HEK293 (cell line): ENCODE data around the gene HJURP.

ENCODE experiments used
- CTCF ChIA-PET: fragments of 350-600 bp; formaldehyde crosslinking; extraction: SDS; loops from one replicate; lab custom pipeline; 2021; ENCODE audit warnings: antibody characterized with exemption; lab: Yijun Ruan, JAX
- POLR2A ChIA-PET: fragments of 300-600 bp; formaldehyde crosslinking; extraction: SDS; loops from one replicate; lab custom pipeline; 2020; ENCODE audit warnings: antibody characterized with exemption, inconsistent platforms; lab: Yijun Ruan, JAX
- H3K27ac ChIP-seq: fragments of 200-500 bp; sonication (Bioruptor generic); 2 replicates; pipeline ENCODE4 v1.5.1; 2014; ENCODE audit warnings: low read depth, low read length, control low read depth, inconsistent platforms; ENCODE audit errors: extremely low read depth
- H3K36me3 ChIP-seq, 2 experiments: fragments of 200-500 bp in 1 of 2; sonication (Bioruptor generic) in 1 of 2; 1 replicate in 1 of 2; 2 replicates in 1 of 2; pipeline ENCODE4 v1.5.1; 2014 to 2017; ENCODE audit warnings: inconsistent platforms in 2 of 2, low read length in 2 of 2; ENCODE audit not compliant: control insufficient read depth in 2 of 2, insufficient read depth in 1 of 2
- H3K4me1 ChIP-seq: fragments of 200-500 bp; sonication (Bioruptor generic); 2 replicates; pipeline ENCODE4 v1.5.1; 2014; ENCODE audit warnings: mild to moderate bottlenecking, low read length, inconsistent platforms; ENCODE audit not compliant: control insufficient read depth, insufficient read depth
- H3K4me3 ChIP-seq: 2 replicates; pipeline ENCODE4 v1.5.1; 2011; ENCODE audit warnings: low read depth, mild to moderate bottlenecking, control low read depth, low read length, moderate library complexity
- H3K9me3 ChIP-seq: fragments of 200-500 bp; sonication (Bioruptor generic); 2 replicates; pipeline ENCODE4 v1.5.1; 2014; ENCODE audit warnings: low read depth, low read length, inconsistent platforms; ENCODE audit not compliant: control insufficient read depth, insufficient read depth
- CTCF ChIP-seq: fragments of 450-650 bp; formaldehyde crosslinking; IDR thresholded peaks from 2 replicates; pipeline ENCODE4 v1.5.1; 2016; ENCODE audit warnings: missing biosample characterization, missing genetic modification characterization
- PRDM1 ChIP-seq: fragments of 450-650 bp; formaldehyde crosslinking; IDR thresholded peaks from 2 replicates; pipeline ENCODE4; 2016; ENCODE audit warnings: missing biosample characterization, missing genetic modification characterization
- SCRT1 ChIP-seq: fragments of 450-650 bp; formaldehyde crosslinking; IDR thresholded peaks from 2 replicates; pipeline ENCODE4 v1.5.1; 2016; ENCODE audit warnings: missing biosample characterization, missing genetic modification characterization, borderline replicate concordance
- SP2 ChIP-seq: fragments of 450-650 bp; formaldehyde crosslinking; IDR thresholded peaks from 2 replicates; pipeline ENCODE4 v1.5.1; 2016; ENCODE audit warnings: missing biosample characterization, missing genetic modification characterization
- ZFP3 ChIP-seq: fragments of 450-650 bp; formaldehyde crosslinking; IDR thresholded peaks from 2 replicates; pipeline ENCODE4 v1.5.1; 2016; ENCODE audit warnings: low read depth, missing biosample characterization, missing genetic modification characterization
- ZNF132 ChIP-seq: fragments of 450-650 bp; formaldehyde crosslinking; IDR thresholded peaks from 2 replicates; pipeline ENCODE4 v1.5.1; 2017; ENCODE audit warnings: missing biosample characterization, missing genetic modification characterization, borderline replicate concordance
- ZNF184 ChIP-seq: fragments of 450-650 bp; IDR thresholded peaks from 2 replicates; pipeline ENCODE4 v1.5.1; 2018; ENCODE audit warnings: missing biosample characterization, mild to moderate bottlenecking, missing genetic modification characterization
- ZNF24 ChIP-seq: fragments of 450-650 bp; formaldehyde crosslinking; IDR thresholded peaks from 2 replicates; pipeline ENCODE4 v1.5.1; 2016; ENCODE audit warnings: missing biosample characterization, missing genetic modification characterization
- ZNF433 ChIP-seq: fragments of 450-650 bp; formaldehyde crosslinking; IDR thresholded peaks from 2 replicates; pipeline ENCODE4 v1.5.1; 2016; ENCODE audit warnings: missing biosample characterization, missing genetic modification characterization, low read depth
- ZNF561 ChIP-seq: fragments of 450-650 bp; IDR thresholded peaks from 2 replicates; pipeline ENCODE4 v1.5.1; 2018; ENCODE audit warnings: missing biosample characterization, missing genetic modification characterization, borderline replicate concordance
- ZNF571 ChIP-seq: fragments of 450-650 bp; formaldehyde crosslinking; IDR thresholded peaks from 2 replicates; pipeline ENCODE4 v1.5.0; 2017; ENCODE audit warnings: missing biosample characterization, missing genetic modification characterization
- ZNF626 ChIP-seq: fragments of 450-650 bp; sonication (Bioruptor Pico); formaldehyde crosslinking; IDR thresholded peaks from 2 replicates; pipeline ENCODE4 v1.5.1; 2018; ENCODE audit warnings: missing biosample characterization, missing genetic modification characterization, inconsistent platforms
- ZNF654 ChIP-seq: fragments of 450-650 bp; formaldehyde crosslinking; IDR thresholded peaks from 2 replicates; pipeline ENCODE4 v1.5.1; 2016; ENCODE audit warnings: low read depth, missing biosample characterization, missing genetic modification characterization
- ZNF660 ChIP-seq: fragments of 450-650 bp; IDR thresholded peaks from 2 replicates; pipeline ENCODE4 v1.5.1; 2018; ENCODE audit warnings: missing biosample characterization, mild to moderate bottlenecking, missing genetic modification characterization
- ZNF747 ChIP-seq: fragments of 450-650 bp; formaldehyde crosslinking; IDR thresholded peaks from 2 replicates; pipeline ENCODE4 v1.5.1; 2016; ENCODE audit warnings: missing biosample characterization, missing genetic modification characterization
- ZNF768 ChIP-seq: fragments of 450-650 bp; formaldehyde crosslinking; IDR thresholded peaks from 2 replicates; pipeline ENCODE4 v1.5.1; 2018; ENCODE audit warnings: missing biosample characterization, mild to moderate bottlenecking, missing genetic modification characterization
- ZNF785 ChIP-seq: fragments of 450-650 bp; formaldehyde crosslinking; IDR thresholded peaks from 2 replicates; pipeline ENCODE4 v1.5.1; 2016; ENCODE audit warnings: missing biosample characterization, missing genetic modification characterization
- ZNF830 ChIP-seq: fragments of 450-650 bp; IDR thresholded peaks from 2 replicates; pipeline ENCODE4 v1.5.0; 2018; ENCODE audit warnings: missing biosample characterization, missing genetic modification characterization, low read depth, mild to moderate bottlenecking, moderate library complexity

Gene HJURP

GRCh38 chr2:233832869-233833311 is 21.4 kb downstream of the HJURP start:
- H3K4me1 ChIP-seq, result no peaks in the 10 kb centered on the region
- H3K27ac ChIP-seq, result no peak overlapping the region
- H3K4me3 ChIP-seq, result no peak overlapping the region
- POLR2A ChIA-PET, result interaction anchor here (0.9 kb wide), 1 partner anchor 13 kb away, joined by 3 read pairs; no protein-coding TSS in a partner anchor
- TF ChIP-seq SCRT1 (tag by site-specific recombination) (no peak), PRDM1 (tag by site-specific recombination) (no peak), ZNF830 (tag by site-specific recombination) (no peak), SP2 (tag by site-specific recombination) (no peak), CTCF (tag by site-specific recombination) (peak; percentile 79), ZNF660 (tag by site-specific recombination) (no peak), ZFP3 (tag by site-specific recombination) (no peak), ZNF132 (no peak), ZNF654 (tag by site-specific recombination) (peak; percentile 58)
- CTCF ChIA-PET, result interaction anchor here (0.6 to 2.3 kb wide), 9 partner anchors 46 to 549 kb away, joined by 3 to 6 read pairs (median 3); no protein-coding TSS in a partner anchor
- peaks cover 18 to 51% of the 10 kb centered on the region in 2 experiments for H3K36me3 ChIP-seq
- H3K9me3 ChIP-seq, result no peaks in the 10 kb centered on the region

- ChIA-PET POLR2A (interaction anchor here (0.6 to 0.9 kb wide), 2 partner anchors 13 to 658 kb away, joined by 3 read pairs; no protein-coding TSS in a partner anchor), CTCF (interaction anchor here (0.6 to 2.3 kb wide), 9 partner anchors 45 to 549 kb away, joined by 3 to 6 read pairs (median 3); no protein-coding TSS in a partner anchor)
- TF ChIP-seq ZNF747 (tag by site-specific recombination) (no peak), ZNF24 (tag by site-specific recombination) (no peak), ZNF785 (tag by site-specific recombination) (no peak), ZNF561 (tag by site-specific recombination) (no peak), ZNF184 (tag by site-specific recombination) (no peak), ZNF571 (no peak), ZNF768 (no peak)
- Histone ChIP-seq H3K36me3 (peaks cover 15 to 46% of the 10 kb centered on the region in 2 experiments), H3K9me3 (no peaks in the 10 kb centered on the region), H3K4me1 (no peaks in the 10 kb centered on the region), H3K27ac (no peak overlapping the region), H3K4me3 (no peak overlapping the region)
These were observed 21.9 kb downstream of the HJURP start for GRCh38 chr2:233832414-233832813.

GRCh38 chr2:233831861-233832260 is 22.5 kb downstream of the HJURP start:
- Histone ChIP-seq H3K4me1 (no peaks in the 10 kb centered on the region), H3K4me3 (no peak overlapping the region), H3K36me3 (peaks cover 9 to 40% of the 10 kb centered on the region in 2 experiments), H3K27ac (no peak overlapping the region), H3K9me3 (no peaks in the 10 kb centered on the region)
- POLR2A ChIA-PET, result interaction anchor here (0.6 to 1.0 kb wide), 2 partner anchors 13 to 657 kb away, joined by 3 read pairs; no protein-coding TSS in a partner anchor
- CTCF ChIA-PET, result interaction anchor here (2.3 kb wide), 1 partner anchor 378 kb away, joined by 6 read pairs; no protein-coding TSS in a partner anchor
- TF ChIP-seq ZNF626 (no peak), ZNF433 (tag by site-specific recombination) (no peak), ZNF768 (peak; percentile 68)
